ENCODE measurements around the gene ABCD1. TPM values are rescaled to one million over a fixed set of nuclear protein-coding genes. Genes with fewer than 3 reads are reported as not detected.
"Not testable (repeated sequence)": the region's sequence is repeated elsewhere in the genome, so short reads cannot be mapped to it uniquely, and the experiment has no call there.

ABCD1 gene
- total RNA-seq, 1 donor from 2014 or later: 8.4 TPM

DNA sequence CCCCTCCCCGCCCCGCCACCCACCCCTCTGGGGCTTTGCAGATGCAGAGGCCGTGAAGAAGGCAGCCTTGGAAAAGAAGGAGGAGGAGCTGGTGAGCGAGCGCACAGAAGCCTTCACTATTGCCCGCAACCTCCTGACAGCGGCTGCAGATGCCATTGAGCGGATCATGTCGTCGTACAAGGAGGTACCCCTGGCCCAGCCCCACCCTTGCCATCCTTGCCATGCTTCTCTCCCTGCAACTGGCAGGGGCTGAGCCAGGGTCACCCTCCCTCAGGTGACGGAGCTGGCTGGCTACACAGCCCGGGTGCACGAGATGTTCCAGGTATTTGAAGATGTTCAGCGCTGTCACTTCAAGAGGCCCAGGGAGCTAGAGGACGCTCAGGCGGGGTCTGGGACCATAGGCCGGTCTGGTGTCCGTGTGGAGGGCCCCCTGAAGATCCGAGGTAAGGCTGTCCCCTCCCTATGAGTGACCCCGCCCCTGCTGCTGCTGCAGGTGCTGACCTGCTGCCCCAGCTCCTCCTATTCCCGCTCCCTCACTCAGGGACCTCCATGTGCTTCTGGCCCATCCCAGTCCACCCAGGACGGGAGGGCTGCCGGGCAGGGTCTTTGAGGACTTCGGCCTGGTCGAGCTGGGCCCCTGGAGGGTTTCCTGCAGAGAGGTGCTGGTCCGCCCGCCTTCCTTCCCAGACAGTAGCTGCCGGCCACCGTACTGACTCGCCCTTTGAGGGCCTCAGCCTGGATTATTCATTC is 11.6 kb downstream of the ABCD1 start:
- H3K27ac Mint-ChIP-seq: no peak overlapping the region
- DNase-seq (ENCODE audit: low spot score): no peak
- H3K9me3 Mint-ChIP-seq: peaks cover 8% of the 10 kb centered on the region
- H3K4me3 Mint-ChIP-seq: no peak overlapping the region
- no peaks in the 10 kb centered on the region for H3K27me3 Mint-ChIP-seq (ENCODE audit: insufficient read depth)
- peaks cover 32% of the 10 kb centered on the region for H3K4me1 Mint-ChIP-seq (ENCODE audit: low read depth)
- peaks cover 31% of the 10 kb centered on the region for H3K36me3 Mint-ChIP-seq (ENCODE audit: low read depth)
- intact Hi-C loops (cut with micrococcal nuclease): no loop called here

DNA sequence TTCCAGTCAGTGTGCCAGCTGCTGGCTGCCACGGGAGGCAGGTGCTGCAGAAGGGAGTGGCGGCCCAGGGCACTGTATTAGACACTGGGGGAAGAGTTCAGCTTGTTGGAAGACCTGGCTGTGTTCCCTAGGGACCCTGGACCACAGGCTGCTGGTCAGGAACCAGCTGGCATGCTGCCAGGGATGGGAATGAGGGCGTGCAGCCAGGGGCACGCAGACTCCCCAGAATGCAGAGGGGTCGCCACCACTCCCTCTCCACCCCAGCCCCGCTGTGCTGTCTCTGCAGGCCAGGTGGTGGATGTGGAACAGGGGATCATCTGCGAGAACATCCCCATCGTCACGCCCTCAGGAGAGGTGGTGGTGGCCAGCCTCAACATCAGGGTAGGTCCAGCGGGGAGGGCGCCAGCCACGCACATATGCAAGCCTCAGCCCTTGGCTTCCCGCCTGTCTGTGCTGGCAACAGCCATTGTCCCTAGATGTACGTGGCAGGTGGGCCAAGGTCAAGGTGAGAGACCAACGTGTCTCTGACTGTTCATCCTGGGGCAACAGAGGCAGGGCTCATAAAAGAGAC is 12.3 kb downstream of the ABCD1 start:
- intact Hi-C loops (cut with micrococcal nuclease): no loop called here
- Mint-ChIP-seq H3K4me1 (ENCODE audit: low read depth) (peaks cover 26% of the 10 kb centered on the region), H3K36me3 (ENCODE audit: low read depth) (peaks cover 24% of the 10 kb centered on the region), H3K27ac (no peak overlapping the region), H3K4me3 (no peak overlapping the region), H3K27me3 (ENCODE audit: insufficient read depth) (no peaks in the 10 kb centered on the region), H3K9me3 (peaks cover under 1% of the 10 kb centered on the region)
- DNase-seq (ENCODE audit: low spot score): no peak

GRCh38 chrX:153738056-153738605 is 13.5 kb downstream of the ABCD1 start:
- Mint-ChIP-seq H3K9me3 (no peaks in the 10 kb centered on the region), H3K4me3 (no peak overlapping the region), H3K4me1 (ENCODE audit: low read depth) (peaks cover 23% of the 10 kb centered on the region), H3K36me3 (ENCODE audit: low read depth) (peaks cover 22% of the 10 kb centered on the region), H3K27me3 (ENCODE audit: insufficient read depth) (no peaks in the 10 kb centered on the region), H3K27ac (no peak overlapping the region)
- DNase-seq (ENCODE audit: low spot score): no peak
- intact Hi-C loops (cut with micrococcal nuclease): no loop called here

DNA sequence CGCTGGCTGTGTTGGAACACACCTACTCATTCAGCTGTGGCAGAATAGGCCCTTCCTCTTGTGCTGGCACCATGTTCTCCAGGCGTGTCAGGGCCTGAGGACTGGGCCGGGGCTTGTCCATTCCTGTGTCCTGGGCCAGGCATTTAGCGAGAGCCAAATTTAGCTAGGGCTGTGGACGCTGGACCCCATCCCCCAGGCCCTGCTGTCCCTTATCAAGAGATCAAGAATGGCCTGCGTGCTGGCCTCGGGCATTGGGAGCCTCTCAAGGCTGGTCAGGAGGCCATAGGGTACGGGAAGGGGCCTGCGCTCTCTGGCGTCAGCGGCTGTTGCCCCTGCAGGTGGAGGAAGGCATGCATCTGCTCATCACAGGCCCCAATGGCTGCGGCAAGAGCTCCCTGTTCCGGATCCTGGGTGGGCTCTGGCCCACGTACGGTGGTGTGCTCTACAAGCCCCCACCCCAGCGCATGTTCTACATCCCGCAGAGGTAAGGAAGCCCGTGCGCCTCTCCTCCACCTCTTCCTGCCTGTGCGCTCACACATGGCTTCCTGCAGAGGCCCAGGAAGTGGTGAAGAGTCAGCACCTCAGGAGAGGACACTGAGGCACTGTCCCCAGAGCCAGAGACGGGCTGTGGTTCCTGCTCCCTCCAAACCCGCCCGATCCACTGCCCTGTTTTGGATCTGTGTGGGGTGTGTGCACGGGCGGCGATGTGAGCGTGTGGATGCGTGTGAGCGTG is 15.3 kb downstream of the ABCD1 start:
- H3K4me1 Mint-ChIP-seq (ENCODE audit: low read depth): peaks cover 20% of the 10 kb centered on the region
- no peaks in the 10 kb centered on the region for H3K9me3 Mint-ChIP-seq
- peak overlapping the region; percentile 73 for H3K4me3 Mint-ChIP-seq
- H3K27me3 Mint-ChIP-seq (ENCODE audit: insufficient read depth): peaks cover 4% of the 10 kb centered on the region
- DNase-seq (ENCODE audit: low spot score): peak; percentile 18
- peak overlapping the region; percentile 88 for H3K27ac Mint-ChIP-seq
- H3K36me3 Mint-ChIP-seq (ENCODE audit: low read depth): peaks cover 17% of the 10 kb centered on the region
- intact Hi-C loops (cut with micrococcal nuclease): no loop called here

GRCh38 chrX:153740631-153741222 is 16.1 kb downstream of the ABCD1 start:
- intact Hi-C loops (cut with micrococcal nuclease): no loop called here
- Mint-ChIP-seq H3K36me3 (ENCODE audit: low read depth) (peaks cover 9% of the 10 kb centered on the region), H3K4me3 (peak overlapping the region; percentile 73), H3K9me3 (no peaks in the 10 kb centered on the region), H3K27me3 (ENCODE audit: insufficient read depth) (peaks cover 4% of the 10 kb centered on the region), H3K4me1 (ENCODE audit: low read depth) (peaks cover 12% of the 10 kb centered on the region), H3K27ac (peak overlapping the region; percentile 44)
- no peak for DNase-seq (ENCODE audit: low spot score)

DNA sequence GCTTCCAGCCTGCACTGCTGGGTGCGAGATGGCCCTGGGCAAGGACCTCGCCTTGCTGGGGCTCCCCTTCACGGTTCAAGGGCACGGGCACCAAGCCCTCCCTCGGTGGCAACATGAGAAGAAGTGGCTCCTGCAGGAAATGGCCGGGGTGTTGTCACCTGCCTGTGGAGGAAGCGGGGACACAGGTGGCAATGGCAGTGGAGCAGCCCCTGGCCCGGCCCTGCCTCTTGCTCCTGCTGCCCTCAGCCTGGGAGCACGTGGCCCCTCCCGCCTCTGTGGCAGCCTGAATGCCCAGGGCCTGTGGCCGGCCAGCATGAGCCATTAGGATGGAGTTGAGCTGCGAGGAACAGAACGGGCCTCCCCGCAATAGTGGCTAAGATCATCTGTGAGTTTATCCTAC is 16.8 kb downstream of the ABCD1 start:
- peaks cover 7% of the 10 kb centered on the region for H3K27me3 Mint-ChIP-seq (ENCODE audit: insufficient read depth)
- intact Hi-C loops (cut with micrococcal nuclease): no loop called here
- peaks cover 11% of the 10 kb centered on the region for H3K4me1 Mint-ChIP-seq (ENCODE audit: low read depth)
- DNase-seq (ENCODE audit: low spot score): no peak
- no peaks in the 10 kb centered on the region for H3K9me3 Mint-ChIP-seq
- peaks cover 8% of the 10 kb centered on the region for H3K36me3 Mint-ChIP-seq (ENCODE audit: low read depth)
- peak overlapping the region; percentile 54 for H3K4me3 Mint-ChIP-seq
- no peak overlapping the region for H3K27ac Mint-ChIP-seq

DNA sequence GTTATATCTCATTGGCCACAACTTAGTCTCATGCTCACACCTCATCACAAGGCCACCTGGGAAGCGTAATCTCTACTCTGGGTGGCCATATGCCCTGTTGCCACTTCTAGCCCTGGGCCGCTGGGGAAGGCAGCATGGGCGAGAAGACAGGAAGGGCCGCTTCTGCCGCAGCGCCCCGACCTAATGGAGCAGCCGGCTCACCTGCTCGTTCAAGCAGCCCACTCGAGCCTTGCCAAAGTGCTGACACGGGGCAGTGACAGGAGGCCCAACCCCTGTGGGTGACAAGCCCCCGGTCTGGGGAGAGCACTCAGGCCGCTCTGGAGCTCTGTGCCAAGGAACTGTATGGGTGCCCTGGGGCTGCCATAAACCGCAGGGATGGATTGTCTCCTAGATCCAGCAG is 17.5 kb downstream of the ABCD1 start:
- H3K27me3 Mint-ChIP-seq (ENCODE audit: insufficient read depth); H3K36me3 Mint-ChIP-seq (ENCODE audit: low read depth); H3K9me3 Mint-ChIP-seq; DNase-seq (ENCODE audit: low spot score); H3K27ac Mint-ChIP-seq; intact Hi-C loops (cut with micrococcal nuclease); H3K4me3 Mint-ChIP-seq: not testable (repeated sequence)
- peaks cover 11% of the 10 kb centered on the region for H3K4me1 Mint-ChIP-seq (ENCODE audit: low read depth)

- H3K27me3 Mint-ChIP-seq (ENCODE audit: insufficient read depth); H3K27ac Mint-ChIP-seq; H3K4me3 Mint-ChIP-seq; H3K36me3 Mint-ChIP-seq (ENCODE audit: low read depth); DNase-seq (ENCODE audit: low spot score); intact Hi-C loops (cut with micrococcal nuclease); H3K9me3 Mint-ChIP-seq: not testable (repeated sequence)
- peaks cover 11% of the 10 kb centered on the region for H3K4me1 Mint-ChIP-seq (ENCODE audit: low read depth)
Observed at GRCh38 chrX:153742796-153743467, 18.3 kb downstream of the ABCD1 start.

- H3K27me3 Mint-ChIP-seq (ENCODE audit: insufficient read depth); H3K36me3 Mint-ChIP-seq (ENCODE audit: low read depth); H3K4me3 Mint-ChIP-seq; H3K9me3 Mint-ChIP-seq; DNase-seq (ENCODE audit: low spot score); H3K27ac Mint-ChIP-seq; intact Hi-C loops (cut with micrococcal nuclease): not testable (repeated sequence)
- peaks cover 11% of the 10 kb centered on the region for H3K4me1 Mint-ChIP-seq (ENCODE audit: low read depth)
Observed at GRCh38 chrX:153743468-153744209, 19.0 kb downstream of the ABCD1 start.

- no peaks in the 10 kb centered on the region for H3K9me3 Mint-ChIP-seq
Observed at GRCh38 chrX:153744210-153745066, 19.8 kb downstream of the ABCD1 start.

GRCh38 chrX:153745067-153745433 is 20.4 kb downstream of the ABCD1 start:
- intact Hi-C loops (cut with micrococcal nuclease); H3K27me3 Mint-ChIP-seq (ENCODE audit: insufficient read depth); H3K27ac Mint-ChIP-seq; DNase-seq (ENCODE audit: low spot score); H3K9me3 Mint-ChIP-seq; H3K36me3 Mint-ChIP-seq (ENCODE audit: low read depth); H3K4me3 Mint-ChIP-seq: not testable (repeated sequence)
- peaks cover 11% of the 10 kb centered on the region for H3K4me1 Mint-ChIP-seq (ENCODE audit: low read depth)

More at GRCh38 chrX:153744210-153745066, 19.8 kb downstream of the ABCD1 start:
- no peak for DNase-seq (ENCODE audit: low spot score)
- Mint-ChIP-seq H3K36me3 (ENCODE audit: low read depth) (peaks cover 4% of the 10 kb centered on the region), H3K4me1 (ENCODE audit: low read depth) (peaks cover 11% of the 10 kb centered on the region), H3K27ac (no peak overlapping the region), H3K4me3 (no peak overlapping the region), H3K27me3 (ENCODE audit: insufficient read depth) (peaks cover 7% of the 10 kb centered on the region)
- intact Hi-C loops (cut with micrococcal nuclease): no loop called here

Data from activated T-helper 1 cell treated with anti-CD3 and anti-CD28 coated beads, Interleukin-12 subunit alpha, Interleukin-12 subunit beta, Interleukin-2, Interleukin-4 antibody, amounts not matched to agents 30 ng/mL and 10 ng/mL and 1 ng/mL, durations not matched to agents 14 hours and 24 hours and 36 hours (primary cell).